ENCODE results near the gene ARHGEF1.

ARHGEF1 gene

GRCh38 chr19:41883821-41884733, 1.1 kb downstream of the ARHGEF1 start:
- peak; percentile 96 for DNase-seq

- DNase-seq, result no peak
These were observed 4.1 kb downstream of the ARHGEF1 start for GRCh38 chr19:41886761-41887710.

GRCh38 chr19:41887711-41888382, 4.9 kb downstream of the ARHGEF1 start:
- DNase-seq, result no peak

- DNase-seq, result no peak
These were observed 5.9 kb downstream of the ARHGEF1 start for GRCh38 chr19:41888926-41889325.

- DNase-seq, result no peak
These were observed 6.9 kb downstream of the ARHGEF1 start for GRCh38 chr19:41889896-41890295.

- peak; percentile 32 for DNase-seq
These were observed 8.0 kb downstream of the ARHGEF1 start for GRCh38 chr19:41890936-41891335.

GRCh38 chr19:41892173-41892902, 9.4 kb downstream of the ARHGEF1 start:
- DNase-seq, result no peak

GRCh38 chr19:41893899-41894298, 10.9 kb downstream of the ARHGEF1 start:
- DNase-seq, result no peak

- DNase-seq, result no peak
These were observed 11.4 kb downstream of the ARHGEF1 start for GRCh38 chr19:41894350-41894749.

- DNase-seq, result peak; percentile 19
These were observed 13.0 kb downstream of the ARHGEF1 start for GRCh38 chr19:41895745-41896580.

- no peak for DNase-seq
These were observed 13.6 kb downstream of the ARHGEF1 start for GRCh38 chr19:41896581-41896942.

- DNase-seq, result no peak
These were observed 14.2 kb downstream of the ARHGEF1 start for GRCh38 chr19:41897181-41897580.

GRCh38 chr19:41897820-41898219, 14.8 kb downstream of the ARHGEF1 start:
- no peak for DNase-seq

- DNase-seq, result no peak
These were observed 15.3 kb downstream of the ARHGEF1 start for GRCh38 chr19:41898235-41898634.

GRCh38 chr19:41901707-41902360, 18.9 kb downstream of the ARHGEF1 start:
- DNase-seq, result no peak

GRCh38 chr19:41902594-41902993, 19.6 kb downstream of the ARHGEF1 start:
- DNase-seq, result no peak

GRCh38 chr19:41903193-41903953, 20.4 kb downstream of the ARHGEF1 start:
- no peak for DNase-seq

- no peak for DNase-seq
These were observed 21.3 kb downstream of the ARHGEF1 start for GRCh38 chr19:41904118-41904870.

- no peak for DNase-seq
These were observed 22.5 kb downstream of the ARHGEF1 start for GRCh38 chr19:41905273-41906002.

Measured in NCI-H2171 treated with DMSO at 0.1 percent for 48 hours (cell line).